Mesenchymal stem cell (in vitro differentiated cells and primary cell): ENCODE data around the gene ACOT9.

Experiments
- DNase-seq: peaks from one replicate; pipeline ENCODE4 v3.0.0-alpha.2; 2013
- H2AFZ ChIP-seq: one replicate; pipeline ENCODE4 v1.6.1; 2013; ENCODE audit warnings: low read depth, mild to moderate bottlenecking, control low read depth, inconsistent platforms, low read length, moderate library complexity
- H2AK5ac ChIP-seq: 2 replicates; pipeline ENCODE4 v1.6.1; 2013; ENCODE audit warnings: low read length, moderate library complexity, mild to moderate bottlenecking, inconsistent platforms; ENCODE audit not compliant: severe bottlenecking
- H2BK120ac ChIP-seq: one replicate; pipeline ENCODE4 v1.6.1; 2013; ENCODE audit warnings: low read depth, mild to moderate bottlenecking, inconsistent platforms, low read length, moderate library complexity
- H2BK12ac ChIP-seq, 2 experiments: one replicate each; pipeline ENCODE4 v1.6.1; 2013; ENCODE audit warnings: inconsistent platforms in 2 of 2, low read length in 2 of 2, mild to moderate bottlenecking in 2 of 2, moderate library complexity in 2 of 2, control low read depth in 1 of 2
- H2BK15ac ChIP-seq: one replicate; pipeline ENCODE4 v1.6.1; 2013; ENCODE audit warnings: mild to moderate bottlenecking, low read depth, inconsistent platforms; ENCODE audit not compliant: poor library complexity, severe bottlenecking
- H2BK5ac ChIP-seq: 2 replicates; pipeline ENCODE4 v1.6.1; 2013; ENCODE audit warnings: low read depth, mild to moderate bottlenecking, low read length, control low read depth, inconsistent platforms; ENCODE audit not compliant: poor library complexity, severe bottlenecking
- H3K14ac ChIP-seq, 2 experiments: one replicate each; pipeline ENCODE4 v1.6.1; 2013; ENCODE audit warnings: inconsistent platforms in 2 of 2, low read length in 2 of 2, control low read depth in 1 of 2, mild to moderate bottlenecking in 1 of 2, moderate library complexity in 1 of 2
- H3K18ac ChIP-seq, 2 experiments: one replicate each; pipeline ENCODE4 v1.6.1; 2013; ENCODE audit warnings: inconsistent platforms in 2 of 2, low read length in 2 of 2, control low read depth in 1 of 2, low read depth in 1 of 2, mild to moderate bottlenecking in 1 of 2
- H3K23ac ChIP-seq, 2 experiments: one replicate each; pipeline ENCODE4 v1.6.1; 2013; ENCODE audit warnings: inconsistent platforms in 2 of 2, low read length in 2 of 2, mild to moderate bottlenecking in 2 of 2, moderate library complexity in 2 of 2, control low read depth in 1 of 2
- H3K27ac ChIP-seq: 2 replicates; pipeline ENCODE4 v1.5.1; 2013; ENCODE audit warnings: mild to moderate bottlenecking, moderate library complexity, low read length, control low read depth, inconsistent platforms; ENCODE audit not compliant: poor library complexity, severe bottlenecking
- H3K27me3 ChIP-seq, 2 experiments: 2 replicates each; pipeline versions ENCODE4 v1.6.1 to v1.7.0; 2013; ENCODE audit warnings: low read length in 2 of 2, mild to moderate bottlenecking in 2 of 2, moderate library complexity in 2 of 2, control low read depth in 1 of 2, inconsistent platforms in 1 of 2; ENCODE audit not compliant: control insufficient read depth in 1 of 2, insufficient read depth in 1 of 2
- H3K36me3 ChIP-seq, 2 experiments: 2 replicates each; pipeline versions ENCODE4 v1.6.1 to v1.7.0; 2013; ENCODE audit warnings: low read length in 2 of 2, control low read depth in 1 of 2, inconsistent platforms in 1 of 2, low read depth in 1 of 2, mild to moderate bottlenecking in 1 of 2; ENCODE audit not compliant: insufficient read depth in 2 of 2, control insufficient read depth in 1 of 2
- H3K4ac ChIP-seq, 2 experiments: one replicate each; pipeline ENCODE4 v1.6.1; 2013; ENCODE audit warnings: inconsistent platforms in 2 of 2, low read length in 2 of 2, mild to moderate bottlenecking in 2 of 2, moderate library complexity in 2 of 2, control low read depth in 1 of 2, low read depth in 1 of 2
- H3K4me1 ChIP-seq: 2 replicates; pipeline ENCODE4 v1.6.1; 2013; ENCODE audit warnings: low read depth, low read length, control low read depth; ENCODE audit not compliant: control insufficient read depth, insufficient read depth
- H3K4me2 ChIP-seq: 2 replicates; pipeline ENCODE4 v1.6.1; 2013; ENCODE audit warnings: low read length, mild to moderate bottlenecking, inconsistent platforms; ENCODE audit not compliant: poor library complexity, severe bottlenecking
- H3K4me3 ChIP-seq, 2 experiments: 2 replicates each; pipeline versions ENCODE4 v1.5.1 to v1.7.0; 2013; ENCODE audit warnings: low read length in 2 of 2, mild to moderate bottlenecking in 2 of 2, control low read depth in 1 of 2, low read depth in 1 of 2; ENCODE audit not compliant: insufficient read depth in 1 of 2
- H3K79me1 ChIP-seq: replicated peaks from 2 replicates; pipeline ENCODE4 v1.6.1; 2013; ENCODE audit warnings: mild to moderate bottlenecking, control low read depth, low read length, inconsistent platforms; ENCODE audit not compliant: poor library complexity, severe bottlenecking
- H3K9ac ChIP-seq: 2 replicates; pipeline ENCODE4 v1.7.0; 2013; ENCODE audit warnings: mild to moderate bottlenecking, low read length, moderate library complexity
- H3K9me3 ChIP-seq: 2 replicates; pipeline ENCODE4 v1.7.0; 2013; ENCODE audit warnings: mild to moderate bottlenecking, low read length; ENCODE audit not compliant: control insufficient read depth
- H4K8ac ChIP-seq: one replicate; pipeline ENCODE4 v1.6.1; 2013; ENCODE audit warnings: inconsistent platforms, mild to moderate bottlenecking, low read length, moderate library complexity
- H4K91ac ChIP-seq: one replicate; pipeline ENCODE4 v1.6.1; 2013; ENCODE audit warnings: mild to moderate bottlenecking, low read length, inconsistent platforms
- WGBS: methylation state at CpG from one replicate; pipeline ENCODE4 v1.1.7; 2013; ENCODE audit warnings: mixed read lengths; 5-methylcytosine and 5-hydroxymethylcytosine counted together

ACOT9 gene

GRCh38 chrX:23756165-23756564 lies 13.1 kb upstream of the ACOT9 start:
- Histone ChIP-seq H3K4me3 (no peak overlapping the region), H2BK15ac (no peak overlapping the region), H2BK120ac (no peak overlapping the region), H3K27me3 (no peaks in the 10 kb centered on the region), H4K91ac (no peak overlapping the region), H2BK5ac (no peak overlapping the region), H3K23ac (no peak overlapping the region), H3K4ac (no peak overlapping the region), H2AK5ac (no peak overlapping the region), H3K27ac (no peak overlapping the region), H3K4me2 (no peak overlapping the region), H3K79me1 (no peaks in the 10 kb centered on the region), H3K36me3 (no peaks in the 10 kb centered on the region), H2BK12ac (no peak overlapping the region), H3K9me3 (no peaks in the 10 kb centered on the region), H2AFZ (no peak overlapping the region), H3K4me1 (no peaks in the 10 kb centered on the region), H4K8ac (no peak overlapping the region), H3K18ac (no peak overlapping the region), H3K9ac (no peak overlapping the region), H3K14ac (no peak overlapping the region)
- 6% methylated on average over 4 of the region's 4 CpGs for WGBS
- DNase-seq = peak; percentile 59

GRCh38 chrX:23754664-23755063 lies 11.6 kb upstream of the ACOT9 start:
- no peaks in the 10 kb centered on the region for H3K79me1 ChIP-seq

GRCh38 chrX:23752740-23753415 lies 9.8 kb upstream of the ACOT9 start:
- no peak overlapping the region for H2AFZ ChIP-seq
- H2BK5ac ChIP-seq = no peak overlapping the region
- no peak overlapping the region for H3K4ac ChIP-seq
- peak overlapping the region; percentile 20 for H3K27ac ChIP-seq
- WGBS = 100% methylated on average over 1 of the region's 2 CpGs
- H2BK120ac ChIP-seq = no peak overlapping the region
- no peaks in the 10 kb centered on the region for H3K36me3 ChIP-seq
- H3K9me3 ChIP-seq = no peaks in the 10 kb centered on the region
- H3K4me1 ChIP-seq = no peaks in the 10 kb centered on the region
- no peak overlapping the region for H3K23ac ChIP-seq
- no peaks in the 10 kb centered on the region for H3K79me1 ChIP-seq
- H3K14ac ChIP-seq = no peak overlapping the region
- H4K91ac ChIP-seq = no peak overlapping the region
- DNase-seq = peak; percentile 18
- no peak overlapping the region for H2BK12ac ChIP-seq
- H3K9ac ChIP-seq = peak overlapping the region; percentile 54
- H2BK15ac ChIP-seq = no peak overlapping the region
- H4K8ac ChIP-seq = no peak overlapping the region
- no peak overlapping the region for H3K18ac ChIP-seq
- H2AK5ac ChIP-seq = no peak overlapping the region
- no peak overlapping the region for H3K4me3 ChIP-seq
- H3K27me3 ChIP-seq = peaks cover 0 to 3% of the 10 kb centered on the region in 2 experiments
- H3K4me2 ChIP-seq = no peak overlapping the region

More at GRCh38 chrX:23754664-23755063, 11.6 kb upstream of the ACOT9 start:
- DNase-seq = no peak
- WGBS = 100% methylated on average over 1 of the region's 1 CpG
- H3K4ac ChIP-seq = no peak overlapping the region
- no peak overlapping the region for H3K14ac ChIP-seq
- no peak overlapping the region for H2AK5ac ChIP-seq
- no peak overlapping the region for H2BK5ac ChIP-seq
- no peak overlapping the region for H2BK15ac ChIP-seq
- H3K23ac ChIP-seq = no peak overlapping the region
- H4K8ac ChIP-seq = no peak overlapping the region
- H2AFZ ChIP-seq = no peak overlapping the region
- no peaks in the 10 kb centered on the region for H3K9me3 ChIP-seq
- no peak overlapping the region for H3K27ac ChIP-seq
- no peak overlapping the region for H2BK120ac ChIP-seq
- H2BK12ac ChIP-seq = no peak overlapping the region
- H3K18ac ChIP-seq = no peak overlapping the region
- no peaks in the 10 kb centered on the region for H3K36me3 ChIP-seq
- no peak overlapping the region for H4K91ac ChIP-seq
- H3K27me3 ChIP-seq = no peaks in the 10 kb centered on the region
- no peak overlapping the region for H3K4me2 ChIP-seq
- no peak overlapping the region for H3K9ac ChIP-seq
- H3K4me1 ChIP-seq = no peaks in the 10 kb centered on the region
- no peak overlapping the region for H3K4me3 ChIP-seq

GRCh38 chrX:23749576-23749975 lies 6.5 kb upstream of the ACOT9 start:
- Histone ChIP-seq H3K9me3 (no peaks in the 10 kb centered on the region), H4K91ac (no peak overlapping the region), H3K23ac (no peak overlapping the region), H2BK12ac (no peak overlapping the region), H2BK15ac (no peak overlapping the region), H3K9ac (no peak overlapping the region), H3K4me3 (no peak overlapping the region), H3K4ac (no peak overlapping the region), H2BK120ac (no peak overlapping the region), H2BK5ac (no peak overlapping the region), H2AK5ac (no peak overlapping the region), H2AFZ (no peak overlapping the region), H3K36me3 (no peaks in the 10 kb centered on the region), H3K14ac (no peak overlapping the region), H3K79me1 (no peaks in the 10 kb centered on the region), H3K27ac (no peak overlapping the region), H3K27me3 (peaks cover 0 to 3% of the 10 kb centered on the region in 2 experiments), H3K4me1 (no peaks in the 10 kb centered on the region), H3K4me2 (no peak overlapping the region), H4K8ac (no peak overlapping the region), H3K18ac (no peak overlapping the region)
- no peak for DNase-seq
- WGBS = 78% methylated on average over 2 of the region's 2 CpGs
